Germinal center (tissue), 1 donor: ENCODE data around the gene TMSB4Y.
A peak's percentile ranks its signal among the peaks of the same experiment; 100 is the strongest.

Experiments
- DNase-seq: peaks from one replicate; pipeline ENCODE4 v3.0.0; 2012; ENCODE audit warnings: mixed read lengths, low spot score

Gene TMSB4Y

DNA sequence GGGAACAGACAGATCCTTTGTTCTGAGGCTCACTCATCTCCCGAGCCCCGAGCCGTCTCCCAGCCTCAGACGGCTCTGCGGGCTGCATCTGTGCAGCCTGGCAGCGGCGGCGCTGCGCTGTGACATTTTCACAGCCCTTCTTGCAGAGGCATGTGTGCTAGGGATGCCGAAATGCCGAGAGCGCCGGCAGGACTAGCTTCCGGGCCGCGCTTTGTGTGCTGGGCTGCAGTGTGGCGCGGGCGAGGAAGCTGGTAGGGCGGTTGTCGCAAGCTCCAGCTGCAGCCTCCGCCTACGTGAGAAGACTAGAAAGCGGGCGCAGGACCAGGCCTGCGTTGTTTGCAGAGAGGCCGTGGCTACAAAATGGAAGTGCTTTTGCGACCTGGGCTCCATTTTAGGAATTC lies at the start of gene TMSB4Y:
Gene TMSB4Y (plus strand): TSS at position 332 of the 401 bp plus-strand sequence.
- DNase-seq: peak; percentile 68

DNA sequence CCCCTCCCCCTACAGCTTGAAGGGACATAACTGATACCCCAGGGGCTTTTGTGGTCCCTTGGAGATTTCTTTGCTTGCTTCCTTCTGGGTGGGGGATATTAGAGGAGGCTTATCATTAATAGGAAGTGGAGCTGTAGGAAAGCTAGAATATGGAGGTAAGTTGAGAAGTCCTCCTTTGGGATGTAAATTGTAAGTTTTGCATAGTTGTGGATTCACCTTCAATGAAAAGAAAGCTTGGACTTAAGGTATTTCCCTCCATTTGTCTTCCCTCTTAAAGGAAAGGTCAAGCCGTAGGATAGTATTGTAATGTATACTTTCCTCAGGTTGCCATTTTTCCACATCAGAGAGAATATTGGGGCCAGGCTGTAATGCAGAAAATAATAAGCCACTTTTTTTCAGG lies 39.5 kb upstream of the TMSB4Y start:
- no peak for DNase-seq

DNA sequence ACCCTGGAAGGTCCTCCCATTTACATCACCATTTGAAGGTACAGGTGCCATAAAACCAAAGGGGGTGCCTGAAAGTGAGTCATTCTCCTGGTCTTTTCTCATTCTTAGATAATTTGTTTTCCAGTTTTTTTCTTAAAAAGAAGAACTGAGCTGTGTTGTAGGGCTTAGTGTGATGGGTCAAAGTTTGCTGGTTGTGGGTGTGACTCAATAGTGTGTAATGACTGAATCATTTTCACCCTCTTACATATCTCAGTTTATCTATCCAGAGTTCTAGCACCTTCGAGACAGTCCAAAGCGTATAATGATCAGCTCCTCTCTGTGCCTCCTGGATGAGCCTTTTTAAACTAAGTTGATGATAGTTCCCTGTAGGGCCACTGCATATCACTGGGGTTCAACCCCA lies 32.6 kb upstream of the TMSB4Y start:
- no peak for DNase-seq

DNA sequence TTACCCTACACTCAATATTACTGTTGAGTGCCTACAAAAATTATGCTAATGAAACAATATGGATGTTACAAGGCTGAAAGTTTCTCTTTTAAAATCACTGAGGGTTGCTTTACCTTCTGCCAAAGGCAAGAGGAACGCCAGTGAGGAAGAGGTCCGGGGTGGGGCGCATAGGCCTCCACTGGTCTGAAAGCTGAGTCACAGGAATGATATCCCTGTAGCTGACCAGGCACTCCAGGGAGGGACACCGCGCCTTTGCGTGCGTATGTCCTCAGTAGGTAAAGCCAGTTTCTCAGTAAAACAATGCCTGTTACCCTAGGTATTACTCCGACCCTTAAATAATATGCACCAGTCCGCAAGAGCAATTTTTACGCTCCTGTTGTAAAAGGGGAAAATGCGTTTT lies 1.4 kb upstream of the TMSB4Y start:
- DNase-seq: no peak

DNA sequence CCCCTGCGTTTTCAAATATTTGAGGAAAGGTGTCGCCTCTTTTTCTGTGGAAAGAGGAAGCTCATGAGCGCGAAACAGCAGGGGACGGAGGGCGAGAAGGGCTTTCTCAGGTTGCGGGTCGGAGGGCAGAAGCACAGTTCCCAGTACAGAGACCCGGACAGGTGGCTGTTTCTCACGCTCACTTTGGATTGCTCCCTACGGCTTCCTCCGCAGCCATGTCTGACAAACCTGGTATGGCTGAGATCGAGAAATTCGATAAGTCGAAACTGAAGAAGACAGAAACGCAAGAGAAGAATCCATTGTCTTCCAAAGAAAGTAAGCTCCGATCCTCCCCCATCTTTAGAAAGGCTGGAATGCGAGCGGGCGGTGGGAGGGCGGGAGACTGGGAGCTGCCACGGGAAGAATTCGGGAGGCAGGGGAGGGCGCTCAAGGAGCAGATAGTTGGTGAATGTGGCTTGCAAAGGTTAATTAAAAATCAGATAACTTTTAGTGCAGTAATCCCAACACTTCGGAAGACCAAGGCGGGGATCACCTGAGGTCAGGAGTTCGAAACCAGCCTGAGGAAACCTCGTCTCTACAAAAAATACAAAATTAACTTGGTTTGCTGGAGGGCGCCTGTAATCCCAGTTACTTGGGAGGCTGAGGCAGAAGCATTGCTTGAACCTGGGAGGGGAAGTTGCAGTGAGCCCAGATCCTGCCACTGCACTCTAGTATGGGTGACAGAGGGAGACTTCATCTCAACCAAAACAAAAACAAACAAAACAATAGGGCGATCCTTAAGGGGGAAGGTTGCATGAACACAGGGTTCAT lies 627 bp downstream of the TMSB4Y start:
- DNase-seq: peak; percentile 12

DNA sequence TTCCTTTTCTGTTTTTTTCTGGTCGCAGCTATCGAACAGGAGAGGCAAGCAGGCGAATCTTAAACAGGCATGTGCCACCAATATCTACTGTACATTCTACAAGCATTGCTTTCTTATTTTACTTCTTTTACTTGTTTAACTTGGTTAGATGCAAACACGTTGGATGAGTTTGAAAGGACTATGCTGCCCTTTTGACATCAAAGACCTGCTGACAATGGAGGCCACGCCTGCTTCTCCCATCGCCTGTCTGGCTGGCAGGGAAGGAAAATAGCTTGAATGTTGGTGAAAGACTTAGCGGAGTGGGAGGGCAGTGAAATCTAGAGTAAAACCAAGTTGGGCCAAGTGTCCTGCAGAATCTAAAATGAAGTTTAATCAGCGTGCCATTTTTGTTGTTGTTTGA lies 1.5 kb downstream of the TMSB4Y start:
- no peak for DNase-seq

DNA sequence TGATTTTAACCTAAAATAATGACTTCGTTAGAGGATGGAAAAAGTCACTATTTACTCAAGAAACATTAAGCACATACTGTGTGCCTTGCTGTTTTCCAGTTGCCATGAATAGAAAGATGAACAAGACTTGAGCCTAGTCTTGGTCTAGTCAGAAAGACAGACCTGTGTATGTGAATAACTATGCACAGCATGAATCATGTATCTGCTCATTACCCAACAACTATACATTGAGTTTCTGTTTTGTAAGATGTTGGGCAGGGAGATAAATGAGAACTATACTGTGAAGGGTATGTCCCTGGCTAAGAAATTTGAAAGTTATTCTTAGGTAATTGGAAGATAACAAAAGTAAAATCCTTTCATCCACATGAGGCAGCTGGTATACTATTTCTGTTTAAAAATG lies 4.3 kb downstream of the TMSB4Y start:
- DNase-seq: no peak

DNA sequence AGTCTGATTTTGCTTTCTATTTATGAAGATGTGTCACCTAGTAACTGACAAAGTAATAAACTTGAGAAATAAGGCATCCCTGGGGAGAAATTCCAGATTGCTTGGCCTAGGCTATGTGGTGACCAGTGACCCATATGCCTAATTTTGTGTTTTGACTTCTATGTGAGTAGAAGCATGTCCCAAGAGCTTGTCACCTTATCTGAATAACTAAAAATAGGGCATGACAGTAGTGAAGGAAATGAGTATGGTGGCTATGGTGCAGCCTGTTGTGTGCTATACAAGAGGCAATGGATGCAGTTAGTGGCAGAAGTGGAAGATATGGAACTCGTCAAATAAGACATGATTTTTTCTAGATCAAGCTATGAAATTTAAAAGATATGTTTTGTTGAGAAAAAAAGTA lies 15.3 kb downstream of the TMSB4Y start:
- DNase-seq: no peak

DNA sequence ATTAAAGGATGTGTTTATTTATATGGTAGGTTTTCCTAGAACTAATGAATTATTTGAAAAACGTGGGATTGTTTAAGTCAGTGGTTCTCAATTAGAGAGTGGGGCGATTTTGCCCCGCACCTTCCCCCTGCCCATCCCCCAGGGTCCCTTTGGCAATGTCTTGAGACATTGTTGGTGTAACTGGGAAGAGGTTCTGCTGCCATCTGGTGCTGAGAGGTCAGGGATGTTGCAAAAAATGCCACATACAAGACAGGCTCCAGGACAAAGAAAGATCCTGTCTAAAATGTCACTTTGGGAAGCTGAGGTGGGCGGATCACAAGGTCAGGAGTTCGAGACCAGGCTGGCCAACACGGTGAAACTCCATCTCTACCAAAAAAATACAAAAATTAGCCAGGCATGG lies 25.8 kb downstream of the TMSB4Y start:
- no peak for DNase-seq

DNA sequence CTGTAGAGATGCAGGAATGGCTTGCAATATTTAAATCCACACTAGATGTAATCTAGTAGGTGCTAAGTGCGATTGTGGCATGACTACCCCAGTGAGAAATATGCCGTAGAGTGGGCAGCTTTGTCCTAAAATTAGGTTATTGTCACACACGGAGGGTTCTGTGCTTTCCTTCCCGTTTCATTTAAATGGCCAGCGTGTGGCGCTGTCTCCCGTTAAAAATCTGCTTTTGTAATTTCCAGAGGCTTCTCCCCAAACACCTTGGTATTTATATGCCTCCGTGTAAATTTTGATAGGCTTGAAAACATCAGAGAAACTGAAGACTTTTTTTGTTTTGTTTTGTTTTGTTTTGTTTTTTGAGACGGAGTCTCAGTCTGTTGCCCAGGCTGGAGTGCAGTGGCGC lies 34.9 kb downstream of the TMSB4Y start:
- DNase-seq: peak; percentile 9

DNA sequence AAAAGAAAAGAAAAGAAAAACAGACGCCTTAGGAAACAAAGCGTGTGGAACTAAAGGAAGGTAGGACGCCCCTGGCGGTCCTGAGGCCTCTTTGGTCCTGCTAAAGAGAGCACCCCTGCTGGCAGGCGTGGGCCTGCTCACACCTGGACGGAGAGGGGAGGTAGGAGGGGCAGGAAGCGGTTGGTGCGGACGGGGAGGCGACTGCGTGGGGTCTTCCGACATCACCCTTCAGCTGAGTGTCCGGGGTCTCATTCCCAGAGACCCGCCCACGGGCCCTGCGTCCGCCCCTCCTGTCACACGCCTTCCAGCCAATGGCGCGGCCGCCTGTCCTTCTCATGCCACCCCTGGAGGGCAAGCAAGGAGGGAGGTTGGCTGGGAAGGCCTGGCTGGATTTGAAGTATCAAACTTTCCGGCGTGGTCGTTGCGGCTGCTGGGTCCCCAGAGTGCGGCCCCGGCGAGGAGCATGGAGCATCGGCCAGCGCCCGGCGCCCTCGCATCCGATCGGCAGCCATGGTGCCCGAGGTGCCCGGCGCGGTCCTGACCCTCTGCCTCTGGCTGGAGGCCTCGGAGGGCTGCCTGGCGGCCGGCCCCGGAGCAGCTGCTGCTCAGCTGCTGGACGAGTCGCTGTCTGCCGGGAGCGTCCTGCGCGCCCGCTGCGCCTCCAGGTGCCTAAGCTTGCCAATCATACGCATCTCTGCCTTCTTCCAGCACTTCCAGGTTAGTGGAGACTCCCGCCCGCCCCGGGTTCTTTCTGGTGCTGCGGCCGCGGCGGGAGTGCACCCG lies 47.8 kb downstream of the TMSB4Y start:
- peak; percentile 58 for DNase-seq

DNA sequence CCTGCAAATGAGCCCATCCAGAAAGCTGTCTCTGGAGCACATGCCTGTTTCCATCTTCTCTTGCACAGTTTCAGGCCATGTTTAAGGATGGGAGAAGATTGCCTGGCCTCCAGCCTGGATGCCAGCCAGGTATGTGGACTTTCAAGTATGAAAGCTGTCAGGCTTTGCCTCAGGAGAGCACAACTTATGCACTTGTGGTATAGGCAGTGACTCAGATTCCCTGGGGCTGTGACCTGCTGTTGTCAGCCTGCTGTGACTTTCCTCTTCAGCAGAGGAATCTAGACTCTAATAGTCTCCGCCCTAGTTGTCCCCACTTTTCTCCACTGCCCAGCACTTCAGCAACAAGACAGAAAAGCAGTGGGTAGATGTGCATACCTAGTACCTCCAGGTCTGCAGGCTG lies 51.0 kb downstream of the TMSB4Y start:
- no peak for DNase-seq
